ENCODE measurements around the gene WDR13.
A peak's percentile ranks its signal among the peaks of the same experiment; 100 is the strongest.
"Not testable (repeated sequence)": the region's sequence is repeated elsewhere in the genome, so short reads cannot be mapped to it uniquely, and the experiment has no call there.

WDR13 gene

GRCh38 chrX:48592971-48593370, 4.3 kb upstream of the WDR13 start:
- DNase-seq (ENCODE audit: low read depth, low spot score) = no peak

GRCh38 chrX:48595929-48596328, 1.4 kb upstream of the WDR13 start:
- no peak for DNase-seq (ENCODE audit: low read depth, low spot score)

DNA sequence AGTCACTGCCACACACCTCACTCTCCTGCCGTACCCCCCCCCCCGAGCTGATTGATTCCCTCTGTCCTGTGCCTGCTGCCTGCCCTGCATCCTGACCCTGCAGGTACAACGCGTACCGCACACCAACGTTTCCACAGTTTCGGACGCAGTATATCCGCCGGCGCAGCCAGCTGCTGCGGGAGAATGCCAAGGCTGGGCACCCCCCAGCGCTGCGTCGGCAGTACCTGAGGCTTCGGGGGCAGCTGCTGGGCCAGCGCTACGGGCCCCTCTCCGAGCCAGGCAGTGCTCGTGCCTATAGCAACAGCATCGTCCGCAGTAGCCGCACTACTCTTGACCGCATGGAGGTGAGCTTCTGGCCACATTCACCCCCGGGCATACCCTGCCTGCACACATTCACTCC, 1.3 kb downstream of the WDR13 start:
- no peak for DNase-seq (ENCODE audit: low read depth, low spot score)

GRCh38 chrX:48599341-48599740, 2.0 kb downstream of the WDR13 start:
- DNase-seq (ENCODE audit: low read depth, low spot score) = no peak

DNA sequence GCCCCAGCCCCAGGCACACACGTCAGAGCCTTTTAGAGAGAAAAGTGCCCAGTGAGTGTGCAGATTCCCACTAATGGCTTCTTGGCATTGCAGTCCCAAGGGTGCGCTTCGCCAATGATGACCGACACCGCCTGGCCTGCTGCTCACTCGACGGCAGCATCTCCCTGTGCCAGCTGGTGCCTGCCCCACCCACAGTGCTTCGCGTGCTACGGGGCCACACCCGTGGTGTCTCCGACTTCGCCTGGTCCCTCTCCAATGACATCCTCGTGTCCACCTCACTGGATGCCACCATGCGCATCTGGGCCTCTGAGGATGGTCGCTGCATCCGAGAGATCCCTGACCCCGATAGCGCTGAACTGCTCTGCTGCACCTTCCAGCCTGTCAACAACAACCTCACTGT, 2.9 kb downstream of the WDR13 start:
- no peak for DNase-seq (ENCODE audit: low read depth, low spot score)

- no peak for DNase-seq (ENCODE audit: low read depth, low spot score)
Measured at GRCh38 chrX:48601741-48602394, 4.6 kb downstream of the WDR13 start.

DNA sequence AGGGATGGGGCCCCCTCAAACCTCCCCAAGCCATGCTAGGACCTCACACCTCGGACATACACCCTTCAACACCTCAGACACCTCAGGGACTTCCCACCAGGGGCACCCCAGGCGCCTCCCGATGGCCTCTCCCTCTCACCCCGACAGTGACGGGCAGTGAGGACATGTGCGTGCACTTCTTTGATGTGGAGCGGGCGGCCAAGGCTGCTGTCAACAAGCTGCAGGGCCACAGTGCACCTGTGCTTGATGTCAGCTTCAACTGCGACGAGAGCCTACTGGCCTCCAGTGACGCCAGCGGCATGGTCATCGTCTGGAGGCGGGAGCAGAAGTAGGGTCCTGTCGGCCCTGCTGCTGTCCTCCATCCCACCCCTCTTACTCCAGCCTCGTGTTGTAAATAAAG, 7.4 kb downstream of the WDR13 start:
- DNase-seq (ENCODE audit: low read depth, low spot score) = no peak

GRCh38 chrX:48606091-48606490, 8.8 kb downstream of the WDR13 start:
- peak; percentile 37 for DNase-seq (ENCODE audit: low read depth, low spot score)

- no peak for DNase-seq (ENCODE audit: low read depth, low spot score)
Measured at GRCh38 chrX:48611703-48612102, 14.4 kb downstream of the WDR13 start.

DNA sequence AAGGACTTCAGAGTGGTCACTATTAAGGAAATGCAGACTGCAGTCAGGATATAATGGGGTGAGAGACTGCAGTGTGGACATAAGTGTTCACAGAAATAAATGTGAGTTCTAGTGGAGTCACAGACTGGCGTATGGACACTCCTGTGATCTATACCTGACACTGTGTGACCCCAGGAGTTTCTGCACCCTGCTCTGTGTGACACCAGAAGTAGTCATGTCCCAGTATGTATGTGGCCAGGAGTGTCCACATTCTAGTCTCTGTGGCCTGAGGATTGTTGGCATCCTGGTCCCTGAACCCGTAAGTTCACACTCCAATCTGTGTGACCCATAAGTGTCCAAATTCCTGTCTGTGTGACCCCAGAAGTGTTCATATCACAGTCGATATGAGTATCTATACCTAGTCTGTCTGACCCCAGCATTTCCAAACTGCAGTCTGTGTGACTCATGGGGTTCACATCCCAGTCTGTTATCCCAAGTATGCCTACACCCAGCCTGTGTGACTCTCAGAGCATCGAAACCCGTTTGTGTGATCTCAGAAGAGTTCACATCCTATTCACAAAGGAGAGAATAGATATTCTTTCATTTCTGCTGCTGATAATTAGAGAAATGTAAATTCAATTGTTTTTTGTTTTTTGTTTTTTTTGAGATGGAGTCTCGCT, 16.3 kb downstream of the WDR13 start:
- no peak for DNase-seq (ENCODE audit: low read depth, low spot score)

DNA sequence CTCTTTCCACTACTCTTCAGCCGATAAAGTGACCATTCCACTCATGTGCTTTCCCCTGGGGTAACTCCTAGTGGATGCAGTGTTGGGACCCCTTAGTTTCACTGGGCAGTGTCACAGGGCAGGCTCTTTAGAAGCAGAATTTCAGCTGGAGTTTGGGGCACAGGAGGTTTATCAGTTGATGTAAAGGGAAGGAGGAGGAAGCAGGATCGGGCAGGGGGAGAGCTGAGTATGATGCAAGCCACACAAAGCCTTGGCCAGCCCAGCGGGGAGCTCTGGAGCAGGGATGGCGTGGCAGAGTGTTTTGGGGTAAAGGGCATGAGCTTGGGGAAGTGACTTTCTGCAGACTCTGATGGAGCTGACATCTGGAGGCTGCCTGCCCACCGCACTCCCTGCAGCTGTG, 19.3 kb downstream of the WDR13 start:
- no peak for DNase-seq (ENCODE audit: low read depth, low spot score)

GRCh38 chrX:48617542-48618340, 20.4 kb downstream of the WDR13 start:
- DNase-seq (ENCODE audit: low read depth, low spot score) = no peak

- no peak for DNase-seq (ENCODE audit: low read depth, low spot score)
Measured at GRCh38 chrX:48626401-48627298, 29.4 kb downstream of the WDR13 start.

DNA sequence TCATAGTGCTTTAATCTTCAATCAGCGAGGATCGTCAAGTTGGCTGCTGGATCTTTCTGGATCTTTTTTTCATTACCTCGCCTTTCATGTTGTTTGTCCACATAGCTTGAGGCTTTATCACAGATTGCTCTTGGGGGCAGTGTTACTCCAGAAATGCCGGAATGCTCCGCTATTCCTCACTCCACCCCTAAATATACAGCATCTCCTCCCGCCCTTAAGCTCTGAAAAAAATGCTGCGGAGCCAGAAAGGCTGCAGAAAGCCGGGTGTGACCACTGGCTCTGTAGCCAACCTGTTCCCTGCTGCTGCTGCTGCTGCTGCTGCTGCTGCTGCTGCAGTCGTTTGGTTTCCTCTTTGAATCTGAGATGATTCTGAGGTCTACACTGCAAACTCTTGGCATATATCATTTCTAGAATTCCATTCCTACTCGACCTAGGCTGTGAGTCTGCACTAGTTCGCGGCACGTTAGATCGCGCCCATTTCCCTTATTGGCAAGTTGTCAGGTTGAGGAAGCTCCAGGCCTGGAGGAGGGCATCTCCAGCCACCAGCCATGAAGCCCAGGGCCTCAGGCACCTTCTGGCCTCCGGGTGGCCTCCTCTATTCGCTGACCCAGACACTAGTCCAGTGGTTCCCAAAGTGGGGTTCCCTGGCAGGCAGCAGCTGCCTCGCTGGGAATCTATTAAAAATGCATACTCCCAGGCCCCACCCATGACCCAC, 34.2 kb downstream of the WDR13 start:
- DNase-seq (ENCODE audit: low read depth, low spot score) = peak; percentile 99

DNA sequence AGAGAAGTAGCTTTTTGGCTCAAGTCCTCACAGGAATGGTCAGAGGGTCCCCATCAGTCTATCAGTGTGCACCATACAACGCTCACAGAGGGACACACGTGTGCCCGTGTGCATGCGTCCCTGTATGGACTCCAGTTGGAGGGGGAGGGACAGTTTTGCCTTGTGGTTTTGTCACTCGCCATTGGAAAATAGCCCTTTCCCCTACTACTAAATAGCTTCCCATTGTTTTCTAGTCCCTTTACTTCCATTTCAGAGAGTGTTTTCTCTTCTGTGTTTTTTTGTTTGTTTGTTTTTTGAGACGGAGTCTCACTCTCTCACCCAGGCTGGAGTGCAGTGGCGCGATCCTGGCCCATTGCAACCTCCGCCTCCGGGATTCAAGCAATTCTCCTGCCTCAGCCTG, 34.9 kb downstream of the WDR13 start:
- no peak for DNase-seq (ENCODE audit: low read depth, low spot score)

DNA sequence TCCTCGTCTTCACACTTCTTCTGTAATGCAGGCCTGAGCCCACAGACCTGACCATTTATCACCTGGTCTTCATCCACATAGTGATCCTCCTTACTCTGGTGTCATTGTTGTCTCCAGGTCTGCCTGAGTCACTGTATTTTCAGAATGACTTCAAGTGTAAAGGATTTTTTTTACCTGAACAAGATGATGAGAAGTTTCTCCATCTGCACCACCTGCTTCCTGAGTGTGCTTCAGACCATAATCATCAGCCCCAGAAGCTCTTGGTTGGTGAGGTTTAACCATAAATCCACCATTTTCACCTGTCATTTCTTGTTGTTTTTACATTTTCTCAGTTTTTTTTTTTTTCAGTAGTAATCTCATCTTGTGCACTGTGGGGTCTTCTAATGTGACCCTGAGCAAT, 39.0 kb downstream of the WDR13 start:
- no peak for DNase-seq (ENCODE audit: low read depth, low spot score)

GRCh38 chrX:48636776-48637175, 39.5 kb downstream of the WDR13 start:
- no peak for DNase-seq (ENCODE audit: low read depth, low spot score)

- no peak for DNase-seq (ENCODE audit: low read depth, low spot score)
Measured at GRCh38 chrX:48645669-48646068, 48.4 kb downstream of the WDR13 start.

DNA sequence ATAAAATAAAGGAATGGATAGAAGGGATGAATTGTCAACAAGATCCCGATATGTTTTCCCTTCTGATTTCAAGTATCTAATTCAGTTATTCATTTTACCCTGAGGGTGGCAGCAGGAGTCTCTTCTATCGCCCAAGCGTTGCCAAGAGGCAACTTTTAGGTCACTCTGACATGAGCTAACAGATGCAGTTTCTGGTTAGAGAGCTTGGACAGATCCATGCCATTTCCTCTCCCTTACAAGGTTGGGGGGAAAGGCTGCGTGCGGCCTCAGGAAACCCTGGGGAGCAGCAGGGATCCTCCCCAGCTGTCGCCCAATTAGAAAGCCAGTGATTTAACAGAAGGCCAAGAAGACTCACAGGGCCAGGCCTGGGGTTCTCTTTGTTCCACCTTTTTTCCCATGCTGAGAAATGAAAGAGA, 51.1 kb downstream of the WDR13 start:
- DNase-seq (ENCODE audit: low read depth, low spot score) = peak; percentile 48

GRCh38 chrX:48649102-48649501, 51.8 kb downstream of the WDR13 start:
- no peak for DNase-seq (ENCODE audit: low read depth, low spot score)

GRCh38 chrX:48652055-48652579, 54.8 kb downstream of the WDR13 start:
- not testable (repeated sequence) for DNase-seq (ENCODE audit: low read depth, low spot score)

All from ELF-1 (cell line).